Right lobe of liver (tissue), 4 donors: ENCODE data around the gene NFATC3.

Experiments
- CTCF ChIP-seq, 4 donors: fragments of 200-600 bp in 3 of 4; fragments of 450-650 bp in 1 of 4; IDR thresholded peaks; one replicate each; pipeline versions ENCODE4 v1.5.1 to v1.8.0; 2016 to 2022; ENCODE audit warnings: antibody characterized with exemption in 4 of 4, mild to moderate bottlenecking in 2 of 4
- POLR2A ChIP-seq: fragments of 450-650 bp; IDR thresholded peaks from one replicate; pipeline ENCODE4 v1.6.1; 2017; ENCODE audit warnings: antibody characterized with exemption, mild to moderate bottlenecking
- donor health status: DM: no; HTN: no; CAD: no.
- donor health status: DM: no; HTN: no; CAD: no.
- donor health status: DM: no; HTN: yes; CAD: no.

GRCh38 chr16:68113765-68114240 is 28.6 kb downstream of the NFATC3 start:
- TF ChIP-seq CTCF (IDR thresholded peaks at IDR 0.05) (no peak), POLR2A (no peak)
